ENCODE data around the gene PRG3.

DNA sequence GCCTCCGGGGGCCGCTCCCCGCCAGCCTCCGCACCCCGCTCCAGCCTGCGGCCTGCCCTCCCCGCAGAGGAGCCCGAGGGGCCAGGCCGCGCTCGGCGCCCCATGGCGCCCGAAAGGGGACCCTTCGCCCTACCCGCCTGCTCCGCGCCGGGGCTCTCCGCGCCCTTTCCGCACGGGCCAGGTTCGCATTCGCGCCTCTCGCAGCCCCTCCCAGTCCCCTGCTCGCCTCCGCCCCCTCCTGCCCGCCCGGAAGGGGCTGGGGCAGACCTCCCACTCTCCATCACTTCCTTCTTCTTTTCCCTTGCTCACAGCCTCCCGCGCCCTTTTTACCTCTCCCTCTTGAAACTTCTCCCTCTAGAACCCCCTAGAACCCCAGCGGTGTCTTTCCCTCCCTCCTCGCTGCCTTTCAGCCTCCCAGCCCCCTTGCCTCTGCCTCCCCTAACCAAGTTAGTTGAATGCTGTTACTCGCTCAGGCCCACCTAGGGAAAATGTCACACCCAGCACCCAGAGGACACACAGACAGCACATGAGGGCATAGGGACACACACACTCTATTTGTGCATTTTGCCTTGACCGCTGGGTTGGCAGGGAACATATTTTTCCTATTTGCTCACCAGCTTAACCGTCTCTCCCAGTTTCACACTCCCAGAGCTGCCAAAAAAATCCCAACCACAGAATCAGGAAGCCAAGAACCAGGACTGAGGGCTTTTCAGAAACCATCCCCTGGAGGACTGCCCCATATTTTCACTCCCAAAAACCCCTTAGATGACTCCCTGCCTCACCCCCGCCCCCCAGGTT is 46.2 kb upstream of the PRG3 start, which contains the start of gene SLC43A3:
- TF ChIP-seq ZBTB21 (CRISPR knock-in tag; IDR thresholded peaks at IDR 0.05; ENCODE audit: borderline replicate concordance) (no peak), ETV6 (CRISPR knock-in tag; IDR thresholded peaks at IDR 0.05) (no peak), ESRRA (CRISPR knock-in tag; IDR thresholded peaks at IDR 0.05; ENCODE audit: borderline replicate concordance) (no peak)
- TF ChIP-seq, protein P1, sequence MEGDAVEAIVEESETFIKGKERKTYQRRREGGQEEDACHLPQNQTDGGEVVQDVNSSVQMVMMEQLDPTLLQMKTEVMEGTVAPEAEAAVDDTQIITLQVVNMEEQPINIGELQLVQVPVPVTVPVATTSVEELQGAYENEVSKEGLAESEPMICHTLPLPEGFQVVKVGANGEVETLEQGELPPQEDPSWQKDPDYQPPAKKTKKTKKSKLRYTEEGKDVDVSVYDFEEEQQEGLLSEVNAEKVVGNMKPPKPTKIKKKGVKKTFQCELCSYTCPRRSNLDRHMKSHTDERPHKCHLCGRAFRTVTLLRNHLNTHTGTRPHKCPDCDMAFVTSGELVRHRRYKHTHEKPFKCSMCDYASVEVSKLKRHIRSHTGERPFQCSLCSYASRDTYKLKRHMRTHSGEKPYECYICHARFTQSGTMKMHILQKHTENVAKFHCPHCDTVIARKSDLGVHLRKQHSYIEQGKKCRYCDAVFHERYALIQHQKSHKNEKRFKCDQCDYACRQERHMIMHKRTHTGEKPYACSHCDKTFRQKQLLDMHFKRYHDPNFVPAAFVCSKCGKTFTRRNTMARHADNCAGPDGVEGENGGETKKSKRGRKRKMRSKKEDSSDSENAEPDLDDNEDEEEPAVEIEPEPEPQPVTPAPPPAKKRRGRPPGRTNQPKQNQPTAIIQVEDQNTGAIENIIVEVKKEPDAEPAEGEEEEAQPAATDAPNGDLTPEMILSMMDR (IDR thresholded peaks at IDR 0.05), result no peak
- TF ChIP-seq, protein P2, sequence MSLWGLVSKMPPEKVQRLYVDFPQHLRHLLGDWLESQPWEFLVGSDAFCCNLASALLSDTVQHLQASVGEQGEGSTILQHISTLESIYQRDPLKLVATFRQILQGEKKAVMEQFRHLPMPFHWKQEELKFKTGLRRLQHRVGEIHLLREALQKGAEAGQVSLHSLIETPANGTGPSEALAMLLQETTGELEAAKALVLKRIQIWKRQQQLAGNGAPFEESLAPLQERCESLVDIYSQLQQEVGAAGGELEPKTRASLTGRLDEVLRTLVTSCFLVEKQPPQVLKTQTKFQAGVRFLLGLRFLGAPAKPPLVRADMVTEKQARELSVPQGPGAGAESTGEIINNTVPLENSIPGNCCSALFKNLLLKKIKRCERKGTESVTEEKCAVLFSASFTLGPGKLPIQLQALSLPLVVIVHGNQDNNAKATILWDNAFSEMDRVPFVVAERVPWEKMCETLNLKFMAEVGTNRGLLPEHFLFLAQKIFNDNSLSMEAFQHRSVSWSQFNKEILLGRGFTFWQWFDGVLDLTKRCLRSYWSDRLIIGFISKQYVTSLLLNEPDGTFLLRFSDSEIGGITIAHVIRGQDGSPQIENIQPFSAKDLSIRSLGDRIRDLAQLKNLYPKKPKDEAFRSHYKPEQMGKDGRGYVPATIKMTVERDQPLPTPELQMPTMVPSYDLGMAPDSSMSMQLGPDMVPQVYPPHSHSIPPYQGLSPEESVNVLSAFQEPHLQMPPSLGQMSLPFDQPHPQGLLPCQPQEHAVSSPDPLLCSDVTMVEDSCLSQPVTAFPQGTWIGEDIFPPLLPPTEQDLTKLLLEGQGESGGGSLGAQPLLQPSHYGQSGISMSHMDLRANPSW (CRISPR knock-in tag; conservative IDR thresholded peaks at IDR 0.05; ENCODE audit: low read depth), result no peak
- TF ChIP-seq, protein P3, sequence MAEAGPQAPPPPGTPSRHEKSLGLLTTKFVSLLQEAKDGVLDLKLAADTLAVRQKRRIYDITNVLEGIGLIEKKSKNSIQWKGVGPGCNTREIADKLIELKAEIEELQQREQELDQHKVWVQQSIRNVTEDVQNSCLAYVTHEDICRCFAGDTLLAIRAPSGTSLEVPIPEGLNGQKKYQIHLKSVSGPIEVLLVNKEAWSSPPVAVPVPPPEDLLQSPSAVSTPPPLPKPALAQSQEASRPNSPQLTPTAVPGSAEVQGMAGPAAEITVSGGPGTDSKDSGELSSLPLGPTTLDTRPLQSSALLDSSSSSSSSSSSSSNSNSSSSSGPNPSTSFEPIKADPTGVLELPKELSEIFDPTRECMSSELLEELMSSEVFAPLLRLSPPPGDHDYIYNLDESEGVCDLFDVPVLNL (CRISPR knock-in tag; IDR thresholded peaks at IDR 0.05; ENCODE audit: borderline replicate concordance, low read depth), result no peak

All from WTC11 (cell line).